B cell (primary cell): ENCODE data around the gene SPEM3.

Source experiments
- EZH2 ChIP-seq: IDR thresholded peaks from 2 replicates; pipeline ENCODE4 v1.6.1; 2012; ENCODE audit warnings: borderline replicate concordance, low read depth, mild to moderate bottlenecking, moderate library complexity, low read length; ENCODE audit not compliant: insufficient read depth, poor library complexity, severe bottlenecking
- TF ChIP-seq, protein P1 (sequence below): fragments of 200-600 bp; IDR thresholded peaks from one replicate; pipeline ENCODE4 v1.8.0; 2022; ENCODE audit warnings: antibody characterized with exemption, mild to moderate bottlenecking

DNA sequence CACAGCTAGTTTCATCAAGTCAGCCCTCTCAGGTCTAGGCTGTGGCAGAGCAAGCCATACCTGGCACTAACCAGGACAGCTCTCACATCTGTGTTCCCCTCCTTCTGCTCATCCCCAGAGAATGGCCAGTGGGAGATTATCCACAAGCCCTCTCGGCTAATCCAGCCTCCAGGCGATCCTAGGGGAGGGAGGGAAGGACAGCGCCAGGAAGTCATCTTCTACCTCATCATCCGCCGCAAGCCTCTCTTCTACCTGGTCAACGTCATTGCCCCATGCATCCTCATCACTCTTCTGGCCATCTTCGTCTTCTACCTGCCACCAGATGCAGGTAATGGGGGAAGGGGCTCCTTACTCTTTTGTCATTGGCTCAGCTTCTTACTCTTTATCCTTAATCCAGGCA is 19.8 kb downstream of the SPEM3 start:
- TF ChIP-seq, protein P1, sequence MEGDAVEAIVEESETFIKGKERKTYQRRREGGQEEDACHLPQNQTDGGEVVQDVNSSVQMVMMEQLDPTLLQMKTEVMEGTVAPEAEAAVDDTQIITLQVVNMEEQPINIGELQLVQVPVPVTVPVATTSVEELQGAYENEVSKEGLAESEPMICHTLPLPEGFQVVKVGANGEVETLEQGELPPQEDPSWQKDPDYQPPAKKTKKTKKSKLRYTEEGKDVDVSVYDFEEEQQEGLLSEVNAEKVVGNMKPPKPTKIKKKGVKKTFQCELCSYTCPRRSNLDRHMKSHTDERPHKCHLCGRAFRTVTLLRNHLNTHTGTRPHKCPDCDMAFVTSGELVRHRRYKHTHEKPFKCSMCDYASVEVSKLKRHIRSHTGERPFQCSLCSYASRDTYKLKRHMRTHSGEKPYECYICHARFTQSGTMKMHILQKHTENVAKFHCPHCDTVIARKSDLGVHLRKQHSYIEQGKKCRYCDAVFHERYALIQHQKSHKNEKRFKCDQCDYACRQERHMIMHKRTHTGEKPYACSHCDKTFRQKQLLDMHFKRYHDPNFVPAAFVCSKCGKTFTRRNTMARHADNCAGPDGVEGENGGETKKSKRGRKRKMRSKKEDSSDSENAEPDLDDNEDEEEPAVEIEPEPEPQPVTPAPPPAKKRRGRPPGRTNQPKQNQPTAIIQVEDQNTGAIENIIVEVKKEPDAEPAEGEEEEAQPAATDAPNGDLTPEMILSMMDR = no peak
- no peak for TF ChIP-seq EZH2
